ENCODE data around the gene ANKRD6. TPM values are rescaled to one million over a fixed set of nuclear protein-coding genes. Genes with fewer than 3 reads are reported as not detected.

The ANKRD6 gene
- total and polyA plus RNA-seq, 2 donors (not counting 3 experiments of a cell fraction or from before 2014, with no cell fraction given): 3.4 to 9.6 TPM

- no peak for DNase-seq (ENCODE audit: low read depth, low spot score)
- Histone ChIP-seq H3K4me3 (replicated peaks in 1 of 3; ENCODE audit: insufficient read depth in 1 of 3, low read depth in 1 of 3, low read length in 3 of 3) (no peak overlapping the region), H3K36me3 (ENCODE audit: control insufficient read depth in 2 of 2, extremely low read depth in 1 of 2, insufficient read depth in 2 of 2, low read length in 2 of 2) (peaks cover 20 to 22% of the 10 kb centered on the region in 2 experiments), H3K4me1 (ENCODE audit: control insufficient read depth, extremely low read depth, insufficient read depth, low read length) (no peaks in the 10 kb centered on the region), H3K27ac (ENCODE audit: insufficient read depth, low read depth, low read length) (no peak overlapping the region), H3K9me3 (replicated peaks; ENCODE audit: control insufficient read depth, insufficient read depth, low read length) (no peaks in the 10 kb centered on the region), H3K9me1 (replicated peaks; ENCODE audit: control insufficient read depth, extremely low read depth, insufficient read depth, low read length) (no peaks in the 10 kb centered on the region), H3K79me2 (ENCODE audit: control insufficient read depth, insufficient read depth, low read length) (no peaks in the 10 kb centered on the region), H2AFZ (ENCODE audit: low read depth, low read length) (no peak overlapping the region), H4K20me1 (replicated peaks; ENCODE audit: control insufficient read depth, extremely low read depth, insufficient read depth, low read length) (no peaks in the 10 kb centered on the region), H3K27me3 (ENCODE audit: control insufficient read depth in 2 of 2, insufficient read depth in 2 of 2, low read length in 2 of 2) (no peaks in the 10 kb centered on the region), H3K9ac (replicated peaks; ENCODE audit: extremely low read depth, insufficient read depth, low read length) (no peak overlapping the region), H3K4me2 (ENCODE audit: insufficient read depth, low read length) (no peak overlapping the region)
- ChIA-PET CTCF (interaction anchor here (0.5 to 1.0 kb wide), 2 partner anchors 13 to 287 kb away, joined by 3 read pairs; no protein-coding TSS in a partner anchor), POLR2A (no interaction called here)
- dilution Hi-C loops (cut with MboI; ENCODE audit: extremely low pct_ligation_motif_present, low sequenced_read_pairs) (no loop called here), intact Hi-C loops (cut with micrococcal nuclease) (no loop called here)
- no peak for FAIRE-seq
- BruUV-seq (replicated peaks): no TSS peak
- TF ChIP-seq MYC (IDR thresholded peaks at IDR 0.05; ENCODE audit: low read depth, low read length) (no peak), POLR2AphosphoS5 (IDR thresholded peaks at IDR 0.05; ENCODE audit: insufficient read depth, low read depth, low read length) (no peak), GATA2 (IDR thresholded peaks at IDR 0.05; ENCODE audit: insufficient read depth, insufficient read length, low read depth, low read length) (no peak), JUN (IDR thresholded peaks at IDR 0.05; ENCODE audit: borderline replicate concordance, insufficient read depth, insufficient read length, low read depth) (no peak), FOS (IDR thresholded peaks at IDR 0.05; ENCODE audit: borderline replicate concordance, insufficient read depth, low read length) (no peak), EZH2 (IDR thresholded peaks at IDR 0.05; ENCODE audit: borderline replicate concordance, low read depth, low read length, severe bottlenecking) (no peak), POLR2A (IDR thresholded peaks at IDR 0.05; ENCODE audit: low read depth, low read length) (no peak)
- TF ChIP-seq, protein P1, sequence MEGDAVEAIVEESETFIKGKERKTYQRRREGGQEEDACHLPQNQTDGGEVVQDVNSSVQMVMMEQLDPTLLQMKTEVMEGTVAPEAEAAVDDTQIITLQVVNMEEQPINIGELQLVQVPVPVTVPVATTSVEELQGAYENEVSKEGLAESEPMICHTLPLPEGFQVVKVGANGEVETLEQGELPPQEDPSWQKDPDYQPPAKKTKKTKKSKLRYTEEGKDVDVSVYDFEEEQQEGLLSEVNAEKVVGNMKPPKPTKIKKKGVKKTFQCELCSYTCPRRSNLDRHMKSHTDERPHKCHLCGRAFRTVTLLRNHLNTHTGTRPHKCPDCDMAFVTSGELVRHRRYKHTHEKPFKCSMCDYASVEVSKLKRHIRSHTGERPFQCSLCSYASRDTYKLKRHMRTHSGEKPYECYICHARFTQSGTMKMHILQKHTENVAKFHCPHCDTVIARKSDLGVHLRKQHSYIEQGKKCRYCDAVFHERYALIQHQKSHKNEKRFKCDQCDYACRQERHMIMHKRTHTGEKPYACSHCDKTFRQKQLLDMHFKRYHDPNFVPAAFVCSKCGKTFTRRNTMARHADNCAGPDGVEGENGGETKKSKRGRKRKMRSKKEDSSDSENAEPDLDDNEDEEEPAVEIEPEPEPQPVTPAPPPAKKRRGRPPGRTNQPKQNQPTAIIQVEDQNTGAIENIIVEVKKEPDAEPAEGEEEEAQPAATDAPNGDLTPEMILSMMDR (IDR thresholded peaks at IDR 0.05; ENCODE audit: extremely low read depth in 1 of 2, insufficient read depth in 1 of 2, low read depth in 1 of 2, low read length in 2 of 2): no peak
- TF ChIP-seq, protein P2, sequence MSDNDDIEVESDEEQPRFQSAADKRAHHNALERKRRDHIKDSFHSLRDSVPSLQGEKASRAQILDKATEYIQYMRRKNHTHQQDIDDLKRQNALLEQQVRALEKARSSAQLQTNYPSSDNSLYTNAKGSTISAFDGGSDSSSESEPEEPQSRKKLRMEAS (IDR thresholded peaks at IDR 0.05; ENCODE audit: insufficient read depth, insufficient read length): no peak
Measured at GRCh38 chr6:89670935-89671565, 238.1 kb downstream of the ANKRD6 start.
